HepG2 (cell line): Measurements from ENCODE around the gene CRK. TPM values are rescaled to one million over a fixed set of nuclear protein-coding genes. Genes with fewer than 3 reads are reported as not detected.

ENCODE experiments used
- CREBL2 ChIP-seq: sonication (generic); formaldehyde crosslinking; IDR thresholded peaks from 2 replicates; pipeline ENCODE4 v1.8.1; 2023; ENCODE audit warnings: missing genetic modification reagents, mild to moderate bottlenecking, borderline replicate concordance
- HMGA1 ChIP-seq: sonication (generic); formaldehyde crosslinking; conservative IDR thresholded peaks from 2 replicates; pipeline ENCODE4 v1.4.0; 2020; ENCODE audit warnings: missing genetic modification reagents
- IKZF1 ChIP-seq: fragments of 450-650 bp; IDR thresholded peaks from 2 replicates; pipeline ENCODE4 v1.7.1; 2016
- KLF13 ChIP-seq: sonication (generic); formaldehyde crosslinking; IDR thresholded peaks from 2 replicates; pipeline ENCODE4 v1.4.0; 2020; ENCODE audit warnings: mild to moderate bottlenecking, missing genetic modification reagents
- MNT ChIP-seq: fragments of 450-650 bp; IDR thresholded peaks from 2 replicates; pipeline ENCODE4 v1.6.1; 2016
- MTA1 ChIP-seq: sonication (generic); formaldehyde crosslinking; IDR thresholded peaks from 2 replicates; pipeline ENCODE4 v1.4.0; 2020; ENCODE audit warnings: missing genetic modification reagents, mild to moderate bottlenecking, borderline replicate concordance
- NCOA1 ChIP-seq: sonication (generic); formaldehyde crosslinking; IDR thresholded peaks from 2 replicates; pipeline ENCODE4 v1.9.0; 2021; ENCODE audit warnings: missing genetic modification reagents
- STAT5B ChIP-seq: sonication (generic); formaldehyde crosslinking; IDR thresholded peaks from 2 replicates; pipeline ENCODE4 v1.4.0; 2020; ENCODE audit warnings: missing genetic modification reagents
- TBL1XR1 ChIP-seq: fragments of 150-350 bp; IDR thresholded peaks from 2 replicates; pipeline ENCODE4 v1.6.1; 2014; ENCODE audit warnings: borderline replicate concordance, low read length; ENCODE audit not compliant: partially characterized antibody
- THAP9 ChIP-seq: sonication (generic); formaldehyde crosslinking; IDR thresholded peaks from 2 replicates; pipeline ENCODE4; 2020; ENCODE audit warnings: missing genetic modification reagents, mild to moderate bottlenecking, borderline replicate concordance
- ZNF563 ChIP-seq: sonication (generic); formaldehyde crosslinking; IDR thresholded peaks from 2 replicates; pipeline ENCODE4 v1.8.0; 2022; ENCODE audit warnings: mild to moderate bottlenecking, moderate library complexity, missing genetic modification reagents
- ZNF777 ChIP-seq: sonication (generic); formaldehyde crosslinking; IDR thresholded peaks from 2 replicates; pipeline ENCODE4 v1.4.0; 2020; ENCODE audit warnings: missing genetic modification reagents
- polyA plus RNA-seq, 8 experiments: library from polyadenylated mRNA; depleted of rRNA in 3 of 8; stranded (reverse) in 7 of 8; unstranded in 1 of 8; fragments of >200 nt; fragmentation: Illumina TruSeq in 4 of 8; extraction: Trizol in 4 of 8; gene quantifications; 2 replicates each; pipeline versions ENCODE4 v1.2.1 to v1.2.3, GENCODE V29; 2011 to 2016; ENCODE audit warnings: low read depth in 4 of 8, missing spikeins in 1 of 8, mixed read lengths in 1 of 8; ENCODE audit not compliant: insufficient read depth in 1 of 8
- total RNA-seq, 5 experiments: library from RNA; depleted of rRNA; stranded (reverse); fragments of >200 nt; fragmentation: Illumina TruSeq; extraction: Trizol; gene quantifications; 2 replicates each; pipeline ENCODE4 v1.2.3, GENCODE V29; 2016; ENCODE audit warnings: low read depth in 1 of 5
- TF ChIP-seq, protein P1 (sequence below): sonication (generic); formaldehyde crosslinking; IDR thresholded peaks from one replicate; pipeline ENCODE4 v1.5.1; 2020; ENCODE audit warnings: mild to moderate bottlenecking, missing genetic modification reagents; ENCODE audit errors: not compliant biosample characterization
- TF ChIP-seq, protein P2 (sequence below): sonication (generic); formaldehyde crosslinking; IDR thresholded peaks from 2 replicates; pipeline ENCODE4 v1.9.0; 2021; ENCODE audit warnings: missing genetic modification reagents, borderline replicate concordance

CRK gene
- total and polyA plus RNA-seq, 2 of the 13 experiments (the other 11 are each of a cell fraction or from before 2014, with no cell fraction given), result 47.4 to 54.2 TPM

DNA sequence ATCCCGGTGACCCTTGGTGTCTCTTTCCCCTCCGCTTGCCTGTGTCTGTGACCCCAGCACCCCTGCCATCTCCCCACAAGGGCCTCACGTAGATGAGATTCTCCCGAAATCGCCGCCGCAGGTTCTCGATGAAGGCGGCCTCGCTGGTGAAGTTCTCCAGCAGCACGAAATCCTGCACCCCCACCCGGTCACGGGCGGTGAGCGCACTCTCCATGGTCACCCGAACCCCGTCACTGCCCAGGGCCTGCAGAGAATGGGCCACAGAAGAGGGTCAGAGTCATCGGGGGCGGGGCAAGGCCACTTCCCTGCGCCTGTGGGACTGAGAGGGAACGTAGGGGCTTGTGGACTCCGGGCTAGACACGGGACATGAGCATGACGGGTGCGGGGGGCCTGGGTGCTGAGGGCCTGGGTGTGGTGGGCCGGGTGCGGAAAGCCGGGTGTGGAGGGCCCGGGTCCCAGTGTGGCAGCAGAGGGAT is 28.1 kb upstream of the CRK start (continued):
- TF ChIP-seq, protein P1, sequence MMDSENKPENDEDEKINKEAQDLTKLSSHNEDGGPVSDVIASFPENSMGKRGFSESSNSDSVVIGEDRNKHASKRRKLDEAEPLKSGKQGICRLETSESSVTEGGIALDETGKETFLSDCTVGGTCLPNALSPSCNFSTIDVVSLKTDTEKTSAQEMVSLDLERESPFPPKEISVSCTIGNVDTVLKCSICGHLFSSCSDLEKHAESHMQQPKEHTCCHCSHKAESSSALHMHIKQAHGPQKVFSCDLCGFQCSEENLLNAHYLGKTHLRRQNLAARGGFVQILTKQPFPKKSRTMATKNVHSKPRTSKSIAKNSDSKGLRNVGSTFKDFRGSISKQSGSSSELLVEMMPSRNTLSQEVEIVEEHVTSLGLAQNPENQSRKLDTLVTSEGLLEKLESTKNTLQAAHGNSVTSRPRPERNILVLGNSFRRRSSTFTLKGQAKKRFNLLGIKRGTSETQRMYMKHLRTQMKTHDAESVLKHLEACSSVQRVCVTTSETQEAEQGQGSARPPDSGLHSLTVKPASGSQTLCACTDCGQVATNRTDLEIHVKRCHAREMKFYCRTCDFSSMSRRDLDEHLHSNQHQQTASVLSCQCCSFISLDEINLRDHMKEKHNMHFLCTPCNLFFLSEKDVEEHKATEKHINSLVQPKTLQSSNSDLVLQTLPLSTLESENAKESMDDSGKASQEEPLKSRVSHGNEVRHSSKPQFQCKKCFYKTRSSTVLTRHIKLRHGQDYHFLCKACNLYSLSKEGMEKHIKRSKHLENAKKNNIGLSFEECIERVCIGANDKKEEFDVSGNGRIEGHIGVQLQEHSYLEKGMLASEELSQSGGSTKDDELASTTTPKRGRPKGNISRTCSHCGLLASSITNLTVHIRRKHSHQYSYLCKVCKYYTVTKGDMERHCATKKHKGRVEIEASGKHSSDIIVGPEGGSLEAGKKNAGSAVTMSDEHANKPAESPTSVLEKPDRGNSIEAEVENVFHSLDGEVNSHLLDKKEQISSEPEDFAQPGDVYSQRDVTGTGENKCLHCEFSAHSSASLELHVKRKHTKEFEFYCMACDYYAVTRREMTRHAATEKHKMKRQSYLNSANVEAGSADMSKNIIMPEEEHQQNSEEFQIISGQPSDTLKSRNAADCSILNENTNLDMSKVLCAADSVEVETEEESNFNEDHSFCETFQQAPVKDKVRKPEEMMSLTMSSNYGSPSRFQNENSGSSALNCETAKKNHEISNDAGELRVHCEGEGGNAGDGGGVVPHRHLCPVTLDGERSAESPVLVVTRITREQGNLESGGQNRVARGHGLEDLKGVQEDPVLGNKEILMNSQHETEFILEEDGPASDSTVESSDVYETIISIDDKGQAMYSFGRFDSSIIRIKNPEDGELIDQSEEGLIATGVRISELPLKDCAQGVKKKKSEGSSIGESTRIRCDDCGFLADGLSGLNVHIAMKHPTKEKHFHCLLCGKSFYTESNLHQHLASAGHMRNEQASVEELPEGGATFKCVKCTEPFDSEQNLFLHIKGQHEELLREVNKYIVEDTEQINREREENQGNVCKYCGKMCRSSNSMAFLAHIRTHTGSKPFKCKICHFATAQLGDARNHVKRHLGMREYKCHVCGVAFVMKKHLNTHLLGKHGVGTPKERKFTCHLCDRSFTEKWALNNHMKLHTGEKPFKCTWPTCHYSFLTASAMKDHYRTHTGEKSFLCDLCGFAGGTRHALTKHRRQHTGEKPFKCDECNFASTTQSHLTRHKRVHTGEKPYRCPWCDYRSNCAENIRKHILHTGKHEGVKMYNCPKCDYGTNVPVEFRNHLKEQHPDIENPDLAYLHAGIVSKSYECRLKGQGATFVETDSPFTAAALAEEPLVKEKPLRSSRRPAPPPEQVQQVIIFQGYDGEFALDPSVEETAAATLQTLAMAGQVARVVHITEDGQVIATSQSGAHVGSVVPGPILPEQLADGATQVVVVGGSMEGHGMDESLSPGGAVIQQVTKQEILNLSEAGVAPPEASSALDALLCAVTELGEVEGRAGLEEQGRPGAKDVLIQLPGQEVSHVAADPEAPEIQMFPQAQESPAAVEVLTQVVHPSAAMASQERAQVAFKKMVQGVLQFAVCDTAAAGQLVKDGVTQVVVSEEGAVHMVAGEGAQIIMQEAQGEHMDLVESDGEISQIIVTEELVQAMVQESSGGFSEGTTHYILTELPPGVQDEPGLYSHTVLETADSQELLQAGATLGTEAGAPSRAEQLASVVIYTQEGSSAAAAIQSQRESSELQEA (CRISPR knock-in tag), result no peak
- TF ChIP-seq NCOA1, result no peak
- TF ChIP-seq, protein P2, sequence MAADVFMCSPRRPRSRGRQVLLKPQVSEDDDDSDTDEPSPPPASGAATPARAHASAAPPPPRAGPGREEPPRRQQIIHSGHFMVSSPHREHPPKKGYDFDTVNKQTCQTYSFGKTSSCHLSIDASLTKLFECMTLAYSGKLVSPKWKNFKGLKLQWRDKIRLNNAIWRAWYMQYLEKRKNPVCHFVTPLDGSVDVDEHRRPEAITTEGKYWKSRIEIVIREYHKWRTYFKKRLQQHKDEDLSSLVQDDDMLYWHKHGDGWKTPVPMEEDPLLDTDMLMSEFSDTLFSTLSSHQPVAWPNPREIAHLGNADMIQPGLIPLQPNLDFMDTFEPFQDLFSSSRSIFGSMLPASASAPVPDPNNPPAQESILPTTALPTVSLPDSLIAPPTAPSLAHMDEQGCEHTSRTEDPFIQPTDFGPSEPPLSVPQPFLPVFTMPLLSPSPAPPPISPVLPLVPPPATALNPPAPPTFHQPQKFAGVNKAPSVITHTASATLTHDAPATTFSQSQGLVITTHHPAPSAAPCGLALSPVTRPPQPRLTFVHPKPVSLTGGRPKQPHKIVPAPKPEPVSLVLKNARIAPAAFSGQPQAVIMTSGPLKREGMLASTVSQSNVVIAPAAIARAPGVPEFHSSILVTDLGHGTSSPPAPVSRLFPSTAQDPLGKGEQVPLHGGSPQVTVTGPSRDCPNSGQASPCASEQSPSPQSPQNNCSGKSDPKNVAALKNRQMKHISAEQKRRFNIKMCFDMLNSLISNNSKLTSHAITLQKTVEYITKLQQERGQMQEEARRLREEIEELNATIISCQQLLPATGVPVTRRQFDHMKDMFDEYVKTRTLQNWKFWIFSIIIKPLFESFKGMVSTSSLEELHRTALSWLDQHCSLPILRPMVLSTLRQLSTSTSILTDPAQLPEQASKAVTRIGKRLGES (CRISPR knock-in tag), result no peak
- TF ChIP-seq TBL1XR1, result no peak
- TF ChIP-seq ZNF777 (CRISPR knock-in tag), result no peak
- TF ChIP-seq THAP9 (CRISPR knock-in tag), result no peak
- TF ChIP-seq KLF13 (CRISPR knock-in tag), result no peak
- no peak for TF ChIP-seq ZNF563
- no peak for TF ChIP-seq IKZF1
- no peak for TF ChIP-seq MNT
- TF ChIP-seq STAT5B (CRISPR knock-in tag), result no peak
- no peak for TF ChIP-seq CREBL2 (CRISPR knock-in tag)
- no peak for TF ChIP-seq HMGA1 (CRISPR knock-in tag)
- 0 out of 2 replicates have a peak, but pooled peaks have one; percentile 24 for TF ChIP-seq MTA1 (CRISPR knock-in tag)
